Measurements from ENCODE around the gene RAB12.

RAB12 gene

DNA sequence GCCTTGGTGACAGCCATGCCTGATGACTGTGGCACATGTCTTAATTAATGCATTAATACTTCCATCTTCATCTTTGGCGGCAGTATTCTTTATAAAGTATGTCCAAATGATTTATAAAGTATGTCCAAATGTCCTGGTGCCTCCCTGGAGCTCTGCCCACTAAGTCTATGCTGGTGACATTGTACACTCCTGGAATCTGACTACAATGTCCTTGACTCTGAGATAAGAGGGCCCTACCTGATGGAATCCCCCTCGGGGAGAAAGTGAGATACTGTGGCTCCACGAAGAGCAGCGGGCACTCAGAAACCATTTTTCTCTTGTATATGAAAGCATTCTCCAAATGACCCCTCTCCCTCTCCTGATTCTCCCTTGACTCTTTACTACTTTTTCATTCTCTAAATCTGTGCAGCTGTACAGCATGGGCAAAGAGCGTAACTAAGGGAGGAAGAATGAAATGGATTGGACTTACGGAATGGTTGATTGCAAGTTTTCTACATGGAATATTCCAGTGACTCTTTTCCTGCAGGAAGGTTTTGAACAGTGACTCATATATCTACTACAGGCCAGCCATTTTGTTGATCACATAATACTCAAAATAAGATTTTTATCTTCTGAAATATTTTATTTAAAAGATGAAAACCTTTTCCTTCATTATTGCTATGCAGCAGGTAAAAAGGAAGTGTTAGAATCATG is 17.3 kb downstream of the RAB12 start:
- Histone ChIP-seq H3K9me2 (replicated peaks; ENCODE audit: insufficient read depth, low read length) (no peaks in the 10 kb centered on the region), H2AFZ (ENCODE audit: low read depth, low read length, severe bottlenecking) (no peak overlapping the region), H3K9ac (ENCODE audit: low read length) (no peak overlapping the region), H4K20me1 (ENCODE audit: low read depth, low read length) (0 out of 2 replicates have a peak, but pooled peaks cover 3% of the 10 kb centered on the region), H3K79me2 (ENCODE audit: insufficient read depth, low read length) (peaks cover 29% of the 10 kb centered on the region), H3K36me3 (ENCODE audit: low read length) (peaks cover 8% of the 10 kb centered on the region; the same call in 1 of the 2 replicates), H3K4me2 (ENCODE audit: low read depth, low read length, poor library complexity, severe bottlenecking) (no peak overlapping the region), H3K27me3 (ENCODE audit: low read length) (no peaks in the 10 kb centered on the region), H3F3A (ENCODE audit: insufficient read depth) (no peaks in the 10 kb centered on the region), H3K9me3 (ENCODE audit: insufficient read depth, low read length) (no peaks in the 10 kb centered on the region), H3K4me3 (ENCODE audit: insufficient read depth, low read length, poor library complexity, severe bottlenecking) (no peak overlapping the region), H3K27ac (ENCODE audit: low read depth, low read length) (no peak overlapping the region)
- TF ChIP-seq EZH2phosphoT487 (conservative IDR thresholded peaks at IDR 0.05; ENCODE audit: low read length) = no peak
- TF ChIP-seq, protein P1, sequence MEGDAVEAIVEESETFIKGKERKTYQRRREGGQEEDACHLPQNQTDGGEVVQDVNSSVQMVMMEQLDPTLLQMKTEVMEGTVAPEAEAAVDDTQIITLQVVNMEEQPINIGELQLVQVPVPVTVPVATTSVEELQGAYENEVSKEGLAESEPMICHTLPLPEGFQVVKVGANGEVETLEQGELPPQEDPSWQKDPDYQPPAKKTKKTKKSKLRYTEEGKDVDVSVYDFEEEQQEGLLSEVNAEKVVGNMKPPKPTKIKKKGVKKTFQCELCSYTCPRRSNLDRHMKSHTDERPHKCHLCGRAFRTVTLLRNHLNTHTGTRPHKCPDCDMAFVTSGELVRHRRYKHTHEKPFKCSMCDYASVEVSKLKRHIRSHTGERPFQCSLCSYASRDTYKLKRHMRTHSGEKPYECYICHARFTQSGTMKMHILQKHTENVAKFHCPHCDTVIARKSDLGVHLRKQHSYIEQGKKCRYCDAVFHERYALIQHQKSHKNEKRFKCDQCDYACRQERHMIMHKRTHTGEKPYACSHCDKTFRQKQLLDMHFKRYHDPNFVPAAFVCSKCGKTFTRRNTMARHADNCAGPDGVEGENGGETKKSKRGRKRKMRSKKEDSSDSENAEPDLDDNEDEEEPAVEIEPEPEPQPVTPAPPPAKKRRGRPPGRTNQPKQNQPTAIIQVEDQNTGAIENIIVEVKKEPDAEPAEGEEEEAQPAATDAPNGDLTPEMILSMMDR (IDR thresholded peaks at IDR 0.05; ENCODE audit: insufficient read depth, low read length, poor library complexity, severe bottlenecking) = no peak

DNA sequence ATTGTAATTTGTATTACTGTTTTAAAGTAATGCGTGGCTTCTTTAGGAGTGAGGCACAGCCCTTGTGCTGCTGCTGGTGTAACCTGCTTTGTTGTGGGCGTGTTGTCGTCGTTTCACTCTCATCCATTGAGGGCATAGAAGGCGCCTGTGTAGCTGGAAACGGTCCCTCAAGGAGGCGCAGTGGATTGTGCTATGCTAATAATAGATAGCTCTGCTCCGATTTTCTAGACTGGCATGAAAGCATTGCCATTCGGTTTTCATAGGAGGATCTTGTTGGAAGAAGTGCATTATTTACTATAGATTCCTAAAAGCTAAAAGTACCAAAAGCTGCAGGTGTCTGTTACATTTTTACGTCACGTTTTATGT is 17.9 kb downstream of the RAB12 start:
- Histone ChIP-seq H3F3A (ENCODE audit: insufficient read depth) (no peaks in the 10 kb centered on the region), H3K79me2 (ENCODE audit: insufficient read depth, low read length) (peaks cover 23% of the 10 kb centered on the region), H3K9me3 (ENCODE audit: insufficient read depth, low read length) (no peaks in the 10 kb centered on the region), H3K4me3 (ENCODE audit: insufficient read depth, low read length, poor library complexity, severe bottlenecking) (no peak overlapping the region), H3K9ac (ENCODE audit: low read length) (no peak overlapping the region), H3K4me2 (ENCODE audit: low read depth, low read length, poor library complexity, severe bottlenecking) (no peak overlapping the region), H3K36me3 (ENCODE audit: low read length) (peaks cover 3% of the 10 kb centered on the region; the same call in 1 of the 2 replicates), H4K20me1 (ENCODE audit: low read depth, low read length) (0 out of 2 replicates have a peak, but pooled peaks cover 3% of the 10 kb centered on the region), H3K27me3 (ENCODE audit: low read length) (no peaks in the 10 kb centered on the region), H3K9me2 (replicated peaks; ENCODE audit: insufficient read depth, low read length) (no peaks in the 10 kb centered on the region), H3K27ac (ENCODE audit: low read depth, low read length) (no peak overlapping the region), H2AFZ (ENCODE audit: low read depth, low read length, severe bottlenecking) (no peak overlapping the region)
- no peak for TF ChIP-seq EZH2phosphoT487 (conservative IDR thresholded peaks at IDR 0.05; ENCODE audit: low read length)
- TF ChIP-seq, protein P1 (IDR thresholded peaks at IDR 0.05; ENCODE audit: insufficient read depth, low read length, poor library complexity, severe bottlenecking) = no peak

DNA sequence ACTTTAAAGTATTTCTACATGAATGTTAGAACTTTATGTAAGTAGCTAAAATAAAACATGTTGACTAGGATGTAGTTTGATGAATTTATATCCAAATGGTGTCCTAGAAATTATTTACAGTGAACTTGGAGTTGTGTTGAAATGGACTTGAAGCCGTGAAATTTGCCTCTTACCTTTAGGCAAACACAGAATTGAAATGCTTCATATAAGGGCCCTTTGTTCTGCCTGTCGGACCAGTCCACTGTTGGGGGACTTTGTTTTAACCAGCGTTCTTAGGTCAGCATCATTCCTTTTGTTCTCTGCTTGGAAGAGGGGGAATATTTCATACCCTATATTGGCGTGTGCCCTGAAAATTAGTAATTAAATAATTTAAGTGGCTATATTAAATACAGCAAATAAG is 18.3 kb downstream of the RAB12 start:
- Histone ChIP-seq H3K9me3 (ENCODE audit: insufficient read depth, low read length) (no peaks in the 10 kb centered on the region), H2AFZ (ENCODE audit: low read depth, low read length, severe bottlenecking) (no peak overlapping the region), H3K27ac (ENCODE audit: low read depth, low read length) (no peak overlapping the region), H4K20me1 (ENCODE audit: low read depth, low read length) (0 out of 2 replicates have a peak, but pooled peaks cover 3% of the 10 kb centered on the region), H3K79me2 (ENCODE audit: insufficient read depth, low read length) (peaks cover 22% of the 10 kb centered on the region), H3F3A (ENCODE audit: insufficient read depth) (no peaks in the 10 kb centered on the region), H3K9ac (ENCODE audit: low read length) (no peak overlapping the region), H3K4me3 (ENCODE audit: insufficient read depth, low read length, poor library complexity, severe bottlenecking) (no peak overlapping the region), H3K27me3 (ENCODE audit: low read length) (no peaks in the 10 kb centered on the region), H3K4me2 (ENCODE audit: low read depth, low read length, poor library complexity, severe bottlenecking) (no peak overlapping the region), H3K9me2 (replicated peaks; ENCODE audit: insufficient read depth, low read length) (no peaks in the 10 kb centered on the region), H3K36me3 (ENCODE audit: low read length) (peaks cover 2% of the 10 kb centered on the region; the same call in 1 of the 2 replicates)
- TF ChIP-seq EZH2phosphoT487 (conservative IDR thresholded peaks at IDR 0.05; ENCODE audit: low read length) = no peak
- TF ChIP-seq, protein P1 (IDR thresholded peaks at IDR 0.05; ENCODE audit: insufficient read depth, low read length, poor library complexity, severe bottlenecking) = no peak
